ENCODE data around the gene MAP3K6.

DNA sequence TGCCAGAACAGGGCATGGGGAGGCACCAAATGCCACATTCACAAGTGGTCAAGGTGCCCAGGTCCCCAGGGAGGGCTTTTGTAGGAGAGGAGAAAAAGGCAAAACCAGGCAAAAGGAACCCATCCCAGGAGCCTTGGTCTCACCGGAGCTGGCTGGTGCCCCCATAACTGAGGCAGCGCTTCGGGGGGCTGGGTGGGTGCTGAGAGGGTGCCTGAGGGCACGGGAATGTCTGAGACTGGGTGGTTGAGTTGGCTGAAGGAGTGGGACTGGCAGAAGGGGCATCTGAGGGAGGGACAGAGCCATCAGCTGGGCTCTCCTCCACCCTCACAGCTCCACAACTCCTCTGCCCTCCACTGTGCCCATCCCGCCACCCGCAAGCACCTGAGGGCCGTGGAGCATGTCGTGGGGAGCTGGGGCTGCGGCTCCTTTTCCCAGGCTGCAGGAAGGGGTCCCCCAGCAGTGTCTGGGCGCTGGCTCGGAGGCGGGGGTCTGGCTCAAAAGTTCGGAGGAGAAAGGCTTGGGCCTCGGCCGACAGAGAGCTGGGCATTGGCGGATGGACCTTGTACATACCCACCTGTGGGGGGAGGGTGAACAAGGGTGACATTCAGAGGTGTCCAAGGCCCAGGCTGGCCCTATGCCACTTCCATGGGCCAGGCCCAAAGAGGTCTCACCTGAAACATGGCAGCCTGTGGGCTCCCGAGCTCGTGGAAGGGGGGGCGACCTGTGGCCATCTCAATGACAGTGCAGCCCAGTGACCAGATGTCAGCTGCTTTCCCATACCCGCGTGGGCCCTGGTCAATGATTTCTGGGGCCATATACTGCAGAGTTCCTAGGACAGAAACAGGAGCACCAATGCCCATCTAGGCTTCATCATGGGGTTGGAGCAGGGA is 8.5 kb downstream of the MAP3K6 start:
- no peak for TF ChIP-seq POLR2A (IDR thresholded peaks at IDR 0.05; ENCODE audit: low read length)
- TF ChIP-seq GATA1 (IDR thresholded peaks at IDR 0.05; ENCODE audit: low read depth, low read length), result no peak
